Middle frontal gyrus (tissue), 1 donor: Measurements from ENCODE around the gene OVCH1.
A peak's percentile ranks its signal among the peaks of the same experiment; 100 is the strongest.
"Not testable (repeated sequence)": the region's sequence is repeated elsewhere in the genome, so short reads cannot be mapped to it uniquely, and the experiment has no call there.

Experiments used
- DNase-seq: peaks from one replicate; pipeline ENCODE4 v3.0.0-alpha.2; 2015; ENCODE audit warnings: low spot score; ENCODE audit errors: extremely low spot score

The OVCH1 gene

GRCh38 chr12:29505122-29505521 is 7.6 kb upstream of the OVCH1 start:
- DNase-seq, result no peak

DNA sequence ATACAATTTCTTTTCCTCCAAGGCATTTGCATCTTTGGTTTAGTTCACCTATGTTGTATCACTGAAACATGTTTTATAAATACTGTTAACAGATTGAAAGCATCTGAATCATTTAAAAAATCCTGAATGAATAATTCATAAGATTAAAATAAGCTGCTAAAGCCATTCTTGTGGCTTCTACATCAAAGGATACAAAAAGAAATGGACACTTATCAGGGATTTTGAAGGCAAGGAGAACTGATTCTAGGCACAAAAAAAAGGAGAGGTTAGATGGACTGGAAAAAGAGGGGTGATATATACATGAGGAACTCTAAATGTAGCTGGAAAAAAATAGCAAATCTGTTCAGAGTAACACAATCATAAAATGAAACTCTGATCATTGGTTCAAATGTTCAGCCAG is 5.8 kb upstream of the OVCH1 start:
- no peak for DNase-seq

GRCh38 chr12:29499235-29499634 is 1.7 kb upstream of the OVCH1 start:
- no peak for DNase-seq

DNA sequence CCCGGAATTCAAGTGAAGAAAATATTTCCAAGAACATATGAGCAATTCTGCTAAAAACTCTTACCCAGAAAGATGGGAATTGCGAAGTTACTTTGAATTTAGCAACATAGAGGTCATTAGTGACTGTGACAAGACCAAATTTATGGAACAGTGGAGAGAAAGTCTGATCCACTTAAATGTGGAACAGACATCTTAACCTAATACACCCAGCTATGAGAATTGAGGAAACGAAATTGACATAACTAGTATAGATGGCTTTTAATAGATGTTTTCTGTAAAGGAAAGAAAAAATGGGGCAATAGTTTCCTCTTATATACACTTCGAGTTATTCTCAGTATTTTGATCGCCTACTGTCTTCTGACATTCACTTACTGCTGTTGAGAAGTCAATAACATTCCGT is 4.6 kb downstream of the OVCH1 start:
- no peak for DNase-seq

GRCh38 chr12:29486972-29487371 is 10.5 kb downstream of the OVCH1 start:
- no peak for DNase-seq

DNA sequence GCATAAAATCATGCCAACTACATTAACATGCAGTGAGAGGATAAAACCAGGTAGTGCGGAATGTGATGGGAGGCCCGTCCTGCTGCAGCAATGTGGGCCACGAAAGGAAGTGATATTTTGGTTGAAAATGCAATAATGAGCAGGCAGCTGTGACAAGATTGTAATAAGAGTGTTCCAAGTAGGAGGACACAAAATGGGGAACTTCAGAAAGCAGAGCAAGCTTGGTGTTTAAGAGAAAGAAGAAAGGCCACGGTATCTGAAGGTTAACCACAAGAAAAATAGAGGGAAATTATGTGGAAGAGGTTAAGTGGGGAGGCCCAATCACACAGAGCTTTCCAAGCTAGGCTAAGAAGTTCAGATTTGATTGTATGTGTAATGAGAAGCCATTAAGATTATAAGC is 34.3 kb downstream of the OVCH1 start:
- no peak for DNase-seq

DNA sequence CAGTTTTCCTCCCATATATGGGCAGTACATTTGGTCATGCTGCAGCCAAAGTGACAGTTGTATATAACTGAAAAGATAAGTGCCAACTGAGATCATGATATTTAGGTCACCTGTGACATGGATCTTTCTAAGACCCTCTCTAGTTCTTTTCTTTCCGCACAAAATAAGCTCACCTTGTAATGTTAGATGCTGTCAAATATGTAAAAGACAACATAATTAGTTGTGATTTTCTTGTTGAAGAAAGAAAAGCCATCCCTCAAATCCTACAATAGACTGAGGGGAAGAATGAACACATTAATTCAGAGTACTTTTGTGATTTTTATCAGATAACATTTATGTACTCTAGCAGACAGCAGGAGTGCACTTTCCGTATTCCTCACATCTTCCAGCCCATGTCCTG is 37.4 kb downstream of the OVCH1 start:
- DNase-seq, result no peak

- peak; percentile 70 for DNase-seq
These were observed 42.4 kb downstream of the OVCH1 start for GRCh38 chr12:29455087-29455486.

DNA sequence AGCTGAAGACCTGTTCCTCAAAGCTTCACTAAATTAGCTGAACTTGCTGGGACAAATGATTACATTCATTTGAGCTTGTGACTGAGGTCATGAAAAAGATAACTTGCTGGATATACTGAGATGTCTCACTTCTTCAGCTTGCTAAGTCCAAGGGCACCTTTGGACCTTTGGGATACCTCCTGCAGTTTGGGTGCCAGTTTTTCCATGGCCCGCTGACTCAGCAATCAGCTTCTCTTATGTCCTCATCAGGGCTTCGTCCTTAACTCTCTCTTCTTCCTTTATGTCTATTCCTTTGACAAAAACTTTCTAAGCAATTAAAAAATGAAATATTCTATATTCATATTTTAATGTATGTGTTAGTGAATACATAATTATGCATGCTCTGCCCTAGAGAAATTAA is 45.6 kb downstream of the OVCH1 start:
- DNase-seq, result no peak

GRCh38 chr12:29448157-29448556 is 49.3 kb downstream of the OVCH1 start:
- DNase-seq, result no peak

DNA sequence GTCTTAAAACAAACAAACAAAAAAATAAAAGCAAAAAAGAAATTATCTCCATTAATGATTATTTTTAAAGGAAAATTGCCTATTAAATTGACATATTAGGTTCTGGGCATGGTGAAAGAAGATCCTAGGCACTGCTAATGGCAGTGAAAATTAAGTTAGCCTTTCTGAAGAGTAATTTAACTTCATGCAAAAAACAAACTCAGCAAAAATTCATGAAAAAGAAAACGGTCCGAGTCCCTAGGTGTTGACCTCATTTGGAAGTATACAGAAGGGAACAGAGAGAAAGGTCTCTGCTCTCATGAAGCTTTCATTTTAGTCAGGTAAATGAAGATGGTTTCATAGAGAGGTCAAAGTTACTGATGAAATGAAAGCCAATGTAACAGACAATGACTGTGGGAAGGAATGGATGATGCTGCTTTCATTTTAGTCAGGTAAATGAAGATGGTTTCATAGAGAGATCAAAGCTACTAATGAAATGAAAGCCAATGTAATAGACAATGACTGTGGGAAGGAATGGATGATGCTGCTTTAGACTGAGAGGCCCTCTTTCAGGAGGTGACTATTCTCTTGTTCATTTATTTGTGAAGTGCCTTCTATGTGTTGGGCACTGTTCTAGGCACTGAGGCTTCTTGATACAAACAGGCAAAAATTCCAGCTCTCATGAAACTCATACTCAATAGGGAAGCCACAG is 50.1 kb downstream of the OVCH1 start:
- no peak for DNase-seq

- DNase-seq, result no peak
These were observed 58.0 kb downstream of the OVCH1 start for GRCh38 chr12:29439506-29439905.

GRCh38 chr12:29438752-29439408 is 58.6 kb downstream of the OVCH1 start:
- no peak for DNase-seq

DNA sequence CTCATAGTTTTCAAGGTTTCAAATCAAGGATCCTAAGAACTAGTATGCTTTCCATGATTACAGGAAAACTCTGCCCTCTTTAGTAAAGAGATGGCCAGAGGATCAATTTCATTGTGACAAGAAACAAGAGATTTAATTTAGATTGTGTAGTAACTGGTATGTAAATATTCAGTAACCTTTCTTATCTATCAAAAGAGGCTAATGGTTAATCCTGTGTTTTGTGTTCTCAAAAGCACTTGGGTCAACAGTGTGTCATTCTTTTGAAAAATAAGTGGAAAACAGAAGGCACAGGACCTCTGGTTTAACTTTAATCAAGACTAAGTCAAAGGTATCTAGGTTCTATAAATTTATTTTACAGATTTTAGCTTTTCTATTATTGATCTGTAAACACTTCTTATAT is 59.9 kb downstream of the OVCH1 start:
- DNase-seq, result no peak

DNA sequence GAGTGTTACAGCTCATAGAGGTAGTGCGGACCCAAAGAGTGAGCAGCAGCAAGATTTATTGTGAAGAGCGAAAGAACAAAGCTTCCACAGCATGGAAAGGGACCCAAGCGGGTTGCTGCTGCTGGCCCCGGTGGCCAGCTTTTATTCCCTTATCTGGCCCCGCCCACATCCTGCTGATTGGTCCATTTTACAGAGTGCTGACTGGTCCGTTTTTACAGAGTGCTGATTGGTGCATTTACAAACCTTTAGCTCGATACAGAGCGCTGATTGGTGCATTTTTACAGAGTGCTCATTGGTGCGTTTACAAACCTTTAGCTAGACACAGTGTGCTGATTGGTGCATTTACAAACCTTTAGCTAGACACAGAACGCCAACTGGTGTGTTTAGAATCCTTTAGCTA is 60.7 kb downstream of the OVCH1 start:
- not testable (repeated sequence) for DNase-seq

- DNase-seq, result no peak
These were observed 66.0 kb downstream of the OVCH1 start for GRCh38 chr12:29431513-29431912.

GRCh38 chr12:29430716-29431044 is 66.8 kb downstream of the OVCH1 start:
- no peak for DNase-seq

GRCh38 chr12:29429999-29430715 is 67.3 kb downstream of the OVCH1 start:
- no peak for DNase-seq

DNA sequence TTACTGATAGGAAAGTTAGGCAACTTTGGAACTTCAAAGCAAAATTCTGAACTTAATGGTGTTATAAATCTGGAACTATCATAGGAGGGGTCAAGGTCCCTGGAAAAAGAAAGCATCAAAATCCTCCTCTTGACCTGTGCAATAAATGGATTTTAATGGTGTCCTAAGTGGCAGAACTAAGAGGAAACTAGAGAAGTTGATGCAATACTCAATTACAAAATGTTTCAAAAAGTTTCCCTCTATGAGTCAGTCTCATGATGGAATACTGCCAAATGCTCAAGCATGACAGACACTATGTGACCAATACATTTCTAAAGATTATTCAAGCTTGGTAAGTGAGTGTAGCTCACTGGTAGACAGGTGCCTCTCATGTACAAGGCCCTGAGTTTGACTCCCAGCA is 68.9 kb downstream of the OVCH1 start:
- no peak for DNase-seq

DNA sequence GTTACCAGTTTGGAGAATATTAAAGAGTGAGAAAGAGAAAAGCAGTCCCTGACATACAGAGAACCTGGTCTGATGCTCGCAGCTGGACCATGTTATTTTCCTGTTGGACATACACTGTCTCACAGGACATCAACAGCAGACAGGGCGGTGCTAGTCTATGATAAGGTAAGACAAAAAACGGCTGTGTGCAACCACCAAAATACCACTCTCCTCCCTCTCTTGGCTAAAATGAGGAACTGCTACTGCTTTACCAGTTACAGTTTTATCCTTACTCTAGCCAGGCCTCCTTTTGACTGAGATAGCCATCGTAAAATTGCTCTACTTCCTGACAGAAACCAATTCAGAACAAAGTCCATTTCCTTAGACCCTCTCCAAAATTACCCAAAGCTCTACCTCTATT is 69.5 kb downstream of the OVCH1 start:
- no peak for DNase-seq

GRCh38 chr12:29426498-29426897 is 71.0 kb downstream of the OVCH1 start:
- DNase-seq, result no peak

DNA sequence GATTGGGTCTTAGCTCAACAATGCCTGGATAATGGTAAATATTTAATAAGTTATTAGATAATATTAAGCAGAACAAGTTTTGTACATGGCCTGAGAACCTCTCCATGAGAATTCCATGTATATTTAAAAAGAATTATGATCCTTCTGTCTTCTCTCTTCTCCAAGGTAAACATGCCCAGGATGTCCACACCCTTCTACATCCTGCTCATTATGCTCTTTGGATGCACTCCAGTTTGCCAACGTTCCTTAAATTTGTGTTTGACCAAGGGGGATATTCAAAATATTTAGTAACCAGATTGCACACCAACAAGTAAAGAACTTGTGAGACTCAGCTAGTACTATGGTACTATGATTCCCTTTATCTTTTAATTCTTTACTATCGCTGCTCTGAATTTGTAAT is 71.8 kb downstream of the OVCH1 start:
- no peak for DNase-seq

DNA sequence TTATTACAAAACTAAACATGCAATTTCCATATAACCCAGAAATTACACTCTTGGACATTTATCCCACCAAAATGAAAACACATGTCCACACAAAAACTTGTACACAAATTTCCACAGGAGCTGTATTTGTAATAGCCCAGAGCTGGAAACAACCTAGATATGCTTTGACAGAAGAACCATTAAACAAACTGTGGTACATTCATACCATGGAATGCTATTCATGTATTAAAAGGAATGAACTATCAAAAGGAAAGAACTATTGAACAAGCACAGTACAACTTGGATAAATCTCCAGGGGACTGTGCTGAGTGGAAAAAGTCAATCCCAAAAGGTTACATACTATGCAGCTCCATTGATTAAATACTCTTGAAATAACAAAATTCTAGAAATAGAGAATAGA is 80.7 kb downstream of the OVCH1 start:
- no peak for DNase-seq
